Activated CD8-positive, alpha-beta memory T cell treated with anti-CD3 and anti-CD28 coated beads, Interleukin-2, amount 10 ng/mL, durations not matched to agents 7 days and 5 days (primary cell): ENCODE results near the gene EEF1E1. TPM values are rescaled to one million over a fixed set of nuclear protein-coding genes. Genes with fewer than 3 reads are reported as not detected.

Experiments used
- ATAC-seq: fragments of 150-1000 bp; cut with Tn5 transposase; one replicate; pipeline ENCODE4 v1.10.0; 2021; ENCODE audit warnings: moderate library complexity
- CTCF ChIA-PET: fragments of 350-600 bp; sonication (Branson Sonifier 250); formaldehyde crosslinking; loops from one replicate; lab custom pipeline; 2021; ENCODE audit warnings: antibody characterized with exemption; lab: Charles Lee
- DNase-seq: peaks from one replicate; pipeline ENCODE4 v3.0.0-alpha.2; 2020
- H3K27ac Mint-ChIP-seq: one replicate; pipeline ENCODE4 v1.8.0; 2021; ENCODE audit warnings: mild to moderate bottlenecking, mixed read lengths
- H3K27me3 Mint-ChIP-seq: one replicate; pipeline ENCODE4 v1.8.0; 2021; ENCODE audit warnings: mixed read lengths
- H3K36me3 Mint-ChIP-seq: one replicate; pipeline ENCODE4 v1.8.0; 2021; ENCODE audit warnings: mild to moderate bottlenecking, mixed read lengths
- H3K4me1 Mint-ChIP-seq: one replicate; pipeline ENCODE4 v1.8.0; 2021; ENCODE audit warnings: mixed read lengths
- H3K4me3 Mint-ChIP-seq: one replicate; pipeline ENCODE4 v1.8.0; 2021; ENCODE audit warnings: mild to moderate bottlenecking, moderate library complexity, mixed read lengths
- H3K9me3 Mint-ChIP-seq: one replicate; pipeline ENCODE4 v1.8.0; 2022; ENCODE audit warnings: low read depth, mixed read lengths
- total RNA-seq, 2 experiments: library from RNA; stranded (reverse); gene quantifications; one replicate each; pipeline ENCODE4 v1.2.3, GENCODE V29; 2021

EEF1E1 gene
- total RNA-seq = 10 to 100 TPM; 32.1 to 47.1 TPM

DNA sequence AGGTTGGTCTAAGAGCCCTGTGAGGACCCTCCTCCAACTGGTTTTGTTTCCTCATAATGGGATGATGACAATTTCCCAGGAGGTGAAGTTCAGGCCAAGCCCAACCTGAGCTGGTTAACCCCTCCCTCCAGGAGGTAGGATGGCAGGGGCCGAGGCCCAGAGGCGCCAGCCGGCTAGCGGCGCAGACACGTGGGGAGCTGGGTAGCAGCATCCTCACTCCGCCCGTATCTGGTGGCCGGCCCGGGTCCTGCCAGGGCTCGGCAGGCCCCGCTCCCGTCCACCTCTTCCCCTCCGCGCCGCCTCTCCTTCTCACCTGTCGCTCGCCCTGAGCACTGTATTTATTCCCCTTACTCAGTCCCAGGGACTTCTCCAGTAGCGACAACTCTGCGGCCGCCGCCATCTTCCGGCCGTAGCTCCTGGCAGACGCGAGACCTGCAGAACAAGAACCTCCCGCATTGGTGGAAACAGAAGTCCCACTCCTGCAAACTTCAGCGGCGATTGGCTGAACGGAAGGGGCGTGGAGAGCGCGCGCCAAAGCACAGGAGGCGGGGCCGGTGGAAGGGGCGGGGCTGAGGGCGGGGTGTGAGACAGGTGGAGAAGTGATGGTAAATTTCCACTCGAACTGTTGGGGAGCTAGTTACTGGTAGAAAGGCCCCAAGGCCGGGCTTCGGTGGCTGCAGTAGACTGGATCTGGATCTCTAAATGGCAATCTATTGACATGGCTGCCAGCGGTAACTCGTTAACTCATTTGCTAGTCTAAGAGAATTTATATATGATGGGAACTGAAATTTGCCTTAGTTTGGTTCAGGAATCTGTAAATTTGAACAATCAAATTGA lies at the start of gene EEF1E1:
Gene EEF1E1 (minus strand): TSS at position 427 of the 837 bp plus-strand sequence. CDS start 27 bp downstream, at position 400.
- Mint-ChIP-seq H3K27me3 (peaks cover 8% of the 10 kb centered on the region), H3K4me3 (peak within 1 kb of the TSS; percentile 96), H3K9me3 (no peaks in the 10 kb centered on the region), H3K4me1 (peaks cover 31% of the 10 kb centered on the region), H3K36me3 (peaks cover 12% of the 10 kb centered on the region), H3K27ac (peak within 1 kb of the TSS; percentile 96)
- DNase-seq (peak; percentile 98), ATAC-seq (peak; percentile 98)
- CTCF ChIA-PET = interaction anchor here (1.2 to 1.8 kb wide), 4 partner anchors 36 to 117 kb away, joined by 3 to 11 read pairs (median 6); partner anchors contain the start of gene BLOC1S5

DNA sequence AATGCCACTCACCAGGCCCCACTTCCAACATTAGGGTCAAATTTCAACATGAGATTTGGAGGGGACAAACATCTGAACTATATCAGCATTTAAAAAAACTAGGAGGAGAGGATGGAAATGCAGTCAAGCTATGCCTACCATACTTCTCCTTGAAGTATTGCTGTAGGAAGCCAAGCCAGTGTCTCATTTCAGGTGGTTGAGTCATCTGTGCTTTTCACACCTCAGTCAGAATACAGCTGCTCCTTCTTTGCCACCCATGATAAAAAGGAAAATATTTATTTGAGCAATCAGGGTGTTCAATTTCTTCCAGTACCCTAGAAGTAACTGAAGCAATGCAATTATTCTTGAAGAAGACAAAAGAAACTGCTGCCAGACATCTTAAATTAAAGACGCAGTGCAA lies 47.0 kb upstream of the EEF1E1 start:
- peaks cover 3% of the 10 kb centered on the region for H3K27me3 Mint-ChIP-seq
- ATAC-seq (no peak), DNase-seq (no peak)
- H3K4me3 Mint-ChIP-seq = no peak overlapping the region
- H3K27ac Mint-ChIP-seq = no peak overlapping the region
- no peaks in the 10 kb centered on the region for H3K4me1 Mint-ChIP-seq
- CTCF ChIA-PET = no interaction called here
- no peaks in the 10 kb centered on the region for H3K36me3 Mint-ChIP-seq
- no peaks in the 10 kb centered on the region for H3K9me3 Mint-ChIP-seq

DNA sequence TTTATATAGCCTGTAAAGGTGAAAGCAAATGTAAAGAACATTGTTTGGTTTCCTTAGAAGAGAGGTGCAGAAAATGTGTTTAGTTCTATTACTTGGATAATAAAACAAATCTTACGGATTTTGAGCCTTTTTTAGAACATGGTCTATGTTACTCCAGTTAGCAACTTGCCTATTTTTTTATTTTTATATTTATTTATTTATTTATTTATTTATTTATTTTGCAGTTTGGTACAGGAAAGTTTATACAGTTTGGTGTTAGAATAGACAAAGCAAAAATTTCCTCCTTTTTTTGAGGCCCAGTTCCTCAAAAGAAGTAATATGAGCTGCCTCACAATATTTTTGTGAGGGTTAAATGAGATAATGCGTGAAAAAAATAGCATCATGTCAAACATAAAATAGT lies 41.6 kb upstream of the EEF1E1 start:
- H3K9me3 Mint-ChIP-seq = no peaks in the 10 kb centered on the region
- H3K36me3 Mint-ChIP-seq = no peaks in the 10 kb centered on the region
- H3K4me1 Mint-ChIP-seq = no peaks in the 10 kb centered on the region
- ATAC-seq (no peak), DNase-seq (no peak)
- no peak overlapping the region for H3K27ac Mint-ChIP-seq
- CTCF ChIA-PET = no interaction called here
- H3K27me3 Mint-ChIP-seq = peaks cover 5% of the 10 kb centered on the region
- H3K4me3 Mint-ChIP-seq = no peak overlapping the region

DNA sequence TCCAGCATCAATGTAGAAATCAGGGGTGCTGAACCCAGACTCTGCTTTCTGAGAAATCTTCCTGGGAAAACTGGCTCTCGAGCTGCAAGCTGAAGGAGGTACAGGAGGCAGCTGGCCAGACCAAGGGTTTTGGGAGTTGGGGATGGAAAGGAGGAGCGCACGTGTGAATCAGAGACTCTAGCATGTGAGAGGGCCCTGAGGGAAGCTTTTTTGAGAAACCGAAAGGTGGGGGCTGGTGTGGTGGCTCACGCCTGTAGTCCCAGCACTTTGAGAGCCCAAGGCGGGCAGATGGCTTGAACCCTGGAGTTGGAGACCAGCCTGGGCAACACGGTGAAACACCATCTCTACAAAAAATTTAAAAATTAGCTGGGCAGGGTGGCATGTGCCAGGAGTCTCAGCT lies 37.1 kb upstream of the EEF1E1 start:
- H3K4me1 Mint-ChIP-seq = no peaks in the 10 kb centered on the region
- CTCF ChIA-PET = no interaction called here
- ATAC-seq = no peak
- no peak overlapping the region for H3K4me3 Mint-ChIP-seq
- no peaks in the 10 kb centered on the region for H3K9me3 Mint-ChIP-seq
- DNase-seq = no peak
- peaks cover 18% of the 10 kb centered on the region for H3K27me3 Mint-ChIP-seq
- no peak overlapping the region for H3K27ac Mint-ChIP-seq
- H3K36me3 Mint-ChIP-seq = no peaks in the 10 kb centered on the region

DNA sequence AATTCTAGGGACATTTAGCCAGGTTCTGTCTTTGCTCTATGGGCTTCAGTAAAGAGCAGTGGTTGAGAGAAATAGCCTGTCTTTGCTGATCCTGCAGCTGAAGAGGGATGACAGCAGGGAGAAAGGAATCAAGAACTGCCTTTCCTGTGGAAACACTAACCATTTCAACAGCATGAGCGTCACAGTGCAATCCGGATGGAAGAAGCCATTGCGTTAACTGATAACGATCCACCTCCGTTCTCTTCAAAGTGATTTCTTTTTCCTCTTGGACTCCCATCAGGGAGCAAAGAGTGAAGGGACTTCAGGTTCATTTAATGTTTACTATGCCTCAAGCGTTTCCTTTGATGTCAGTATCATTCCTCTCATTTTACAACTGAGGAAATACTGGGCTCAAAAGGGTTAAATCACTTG lies 35.2 kb upstream of the EEF1E1 start:
- H3K27me3 Mint-ChIP-seq = peaks cover 21% of the 10 kb centered on the region
- no peak for DNase-seq
- H3K36me3 Mint-ChIP-seq = no peaks in the 10 kb centered on the region
- no peaks in the 10 kb centered on the region for H3K4me1 Mint-ChIP-seq
- H3K9me3 Mint-ChIP-seq = no peaks in the 10 kb centered on the region
- CTCF ChIA-PET = no interaction called here
- no peak overlapping the region for H3K27ac Mint-ChIP-seq
- no peak for ATAC-seq
- H3K4me3 Mint-ChIP-seq = no peak overlapping the region

DNA sequence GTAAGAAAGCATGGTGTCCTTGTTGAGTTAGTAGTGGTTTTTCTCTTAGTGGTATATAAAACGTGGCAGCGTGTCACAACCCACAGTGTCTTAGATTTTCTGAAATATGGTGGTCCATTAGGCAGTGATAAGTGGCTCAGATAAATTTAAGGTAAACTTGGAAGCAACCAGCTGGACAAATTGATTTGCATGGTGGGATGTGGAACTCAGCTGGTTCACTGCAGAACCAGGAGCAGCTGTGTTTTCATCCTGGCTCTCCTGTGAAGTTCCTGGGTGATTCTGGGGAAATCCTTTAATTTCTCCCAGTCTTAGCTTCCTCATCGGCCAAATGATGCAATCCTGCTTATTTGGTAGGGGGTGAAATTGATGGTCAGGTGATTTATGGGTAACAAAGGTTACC lies 32.9 kb upstream of the EEF1E1 start:
- DNase-seq (no peak), ATAC-seq (no peak)
- no peaks in the 10 kb centered on the region for H3K9me3 Mint-ChIP-seq
- CTCF ChIA-PET = no interaction called here
- no peaks in the 10 kb centered on the region for H3K36me3 Mint-ChIP-seq
- H3K4me3 Mint-ChIP-seq = no peak overlapping the region
- no peak overlapping the region for H3K27ac Mint-ChIP-seq
- no peaks in the 10 kb centered on the region for H3K4me1 Mint-ChIP-seq
- peaks cover 25% of the 10 kb centered on the region for H3K27me3 Mint-ChIP-seq

DNA sequence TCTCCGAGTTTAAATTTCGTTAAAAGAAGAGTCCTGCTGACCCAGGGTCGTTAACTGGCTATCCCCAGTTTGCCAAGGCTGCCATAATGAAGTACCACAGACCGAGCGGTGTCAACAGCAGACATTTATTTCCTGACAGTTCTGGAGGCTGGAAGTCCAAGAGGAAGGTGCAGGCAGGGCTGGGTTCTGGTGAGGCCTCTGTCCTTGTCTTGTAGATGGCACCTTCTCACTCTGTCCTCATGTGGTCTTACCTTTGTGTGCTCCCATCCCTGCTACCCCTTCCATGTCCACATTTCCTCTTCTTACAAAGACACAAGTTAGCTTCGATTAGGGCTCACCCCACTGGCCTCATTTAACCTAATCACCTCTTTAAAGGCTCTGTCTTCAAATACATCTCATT lies 29.8 kb upstream of the EEF1E1 start:
- Mint-ChIP-seq H3K4me1 (no peaks in the 10 kb centered on the region), H3K4me3 (no peak overlapping the region), H3K27ac (no peak overlapping the region), H3K9me3 (no peaks in the 10 kb centered on the region), H3K36me3 (no peaks in the 10 kb centered on the region), H3K27me3 (peaks cover 19% of the 10 kb centered on the region)
- CTCF ChIA-PET = interaction anchor here (3.1 kb wide), 1 partner anchor 87 kb away, joined by 37 read pairs; no protein-coding TSS in a partner anchor
- no peak for DNase-seq
- ATAC-seq = no peak

DNA sequence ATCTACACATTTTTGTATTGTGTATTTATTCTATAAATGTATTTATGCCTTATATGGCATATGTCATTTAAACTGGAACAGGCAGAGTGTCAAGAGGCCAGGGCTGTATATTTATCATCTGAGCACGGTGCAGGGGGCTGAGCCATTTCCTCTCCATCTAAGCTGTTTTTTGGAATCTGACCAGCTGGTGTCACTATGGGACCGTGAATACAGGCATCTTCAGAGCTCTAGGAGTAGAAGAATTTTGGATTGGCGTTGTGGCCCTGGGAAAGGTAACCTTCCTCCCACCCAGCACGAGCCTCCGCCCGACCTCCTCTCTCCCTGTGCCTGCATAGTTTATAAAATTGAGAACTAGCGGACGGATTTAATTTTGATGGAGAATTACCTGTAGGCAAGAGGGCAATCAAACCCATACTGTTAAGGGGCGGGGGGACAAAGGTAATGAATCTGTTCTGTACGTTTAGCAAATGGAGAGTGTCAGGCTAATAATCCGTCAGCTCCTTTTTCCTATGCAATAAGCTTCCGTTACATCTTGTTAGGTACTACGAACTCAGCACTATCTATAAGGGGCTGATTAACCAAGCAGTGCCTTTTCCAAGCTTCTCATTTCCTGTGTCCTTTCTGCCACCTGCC lies 29.0 kb upstream of the EEF1E1 start:
- Mint-ChIP-seq H3K4me3 (no peak overlapping the region), H3K27ac (no peak overlapping the region), H3K4me1 (no peaks in the 10 kb centered on the region), H3K9me3 (no peaks in the 10 kb centered on the region), H3K27me3 (peaks cover 16% of the 10 kb centered on the region), H3K36me3 (no peaks in the 10 kb centered on the region)
- ATAC-seq (no peak), DNase-seq (peak; percentile 45)
- CTCF ChIA-PET = interaction anchor here (0.6 to 3.1 kb wide), 5 partner anchors 11 to 219 kb away, joined by 3 to 37 read pairs (median 3); no protein-coding TSS in a partner anchor

DNA sequence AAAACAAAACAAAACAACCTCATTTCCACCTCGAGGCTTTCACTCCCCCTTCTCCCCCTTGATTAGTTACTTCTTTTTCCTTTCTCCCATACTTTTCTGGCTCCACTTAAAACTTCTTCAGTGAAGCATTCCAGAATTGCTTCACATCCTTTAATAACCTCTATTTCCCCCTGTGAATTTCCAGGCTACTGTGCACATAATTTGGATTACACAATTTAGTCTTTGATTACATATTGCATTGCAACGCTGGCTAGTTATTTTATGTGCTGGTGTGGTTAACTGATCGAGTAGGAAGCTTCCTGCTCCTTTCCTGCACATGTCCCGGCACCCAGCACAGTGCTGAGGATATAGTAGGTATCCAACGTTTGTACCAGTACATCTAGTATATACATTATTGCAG lies 28.1 kb upstream of the EEF1E1 start:
- H3K27ac Mint-ChIP-seq = no peak overlapping the region
- H3K36me3 Mint-ChIP-seq = no peaks in the 10 kb centered on the region
- no peaks in the 10 kb centered on the region for H3K4me1 Mint-ChIP-seq
- H3K9me3 Mint-ChIP-seq = no peaks in the 10 kb centered on the region
- ATAC-seq (no peak), DNase-seq (no peak)
- peaks cover 11% of the 10 kb centered on the region for H3K27me3 Mint-ChIP-seq
- CTCF ChIA-PET = interaction anchor here (3.1 kb wide), 1 partner anchor 89 kb away, joined by 37 read pairs; no protein-coding TSS in a partner anchor
- H3K4me3 Mint-ChIP-seq = no peak overlapping the region

DNA sequence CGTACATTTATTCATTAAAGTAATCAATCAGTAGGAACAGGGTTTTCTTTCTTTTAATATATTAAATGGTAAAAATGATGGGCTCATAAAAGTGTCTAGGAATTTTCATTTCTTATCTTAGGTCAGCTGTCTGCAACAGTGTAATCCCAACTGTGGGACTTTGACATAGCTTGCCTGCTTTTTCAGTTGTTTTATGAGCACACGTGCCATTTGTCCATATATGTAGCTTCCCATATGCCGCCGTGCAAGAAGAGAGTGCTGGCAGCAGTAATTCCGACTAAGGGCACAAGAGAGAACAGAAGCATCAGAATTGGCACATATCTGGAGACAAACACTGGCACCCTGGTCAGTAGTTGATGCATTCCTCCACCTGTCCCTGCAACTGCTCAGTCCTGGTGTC lies 20.9 kb upstream of the EEF1E1 start:
- CTCF ChIA-PET = no interaction called here
- H3K4me1 Mint-ChIP-seq = no peaks in the 10 kb centered on the region
- no peak for DNase-seq
- no peak overlapping the region for H3K4me3 Mint-ChIP-seq
- no peak overlapping the region for H3K27ac Mint-ChIP-seq
- H3K9me3 Mint-ChIP-seq = no peaks in the 10 kb centered on the region
- peaks cover 22% of the 10 kb centered on the region for H3K27me3 Mint-ChIP-seq
- ATAC-seq = no peak
- H3K36me3 Mint-ChIP-seq = no peaks in the 10 kb centered on the region

DNA sequence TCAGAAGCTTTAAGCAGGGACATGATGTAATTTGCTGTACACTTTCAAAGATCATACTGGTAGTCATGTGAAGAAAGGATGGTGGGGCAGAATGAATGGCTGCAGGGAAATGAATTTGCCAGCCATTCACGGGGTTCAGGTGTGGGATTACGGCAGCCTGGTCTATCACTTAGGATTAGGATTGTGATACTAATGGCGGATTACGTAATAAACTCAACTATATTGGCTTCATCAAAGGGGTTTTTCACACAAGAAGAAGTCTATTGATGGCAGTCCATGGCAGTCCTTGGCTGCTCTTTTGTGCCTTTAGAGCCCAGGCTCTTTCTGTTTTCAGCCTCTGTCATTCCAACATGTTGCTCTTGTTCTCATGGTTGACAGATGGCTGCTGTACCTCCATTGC lies 12.6 kb upstream of the EEF1E1 start:
- Mint-ChIP-seq H3K9me3 (no peaks in the 10 kb centered on the region), H3K27ac (no peak overlapping the region), H3K27me3 (peaks cover 10% of the 10 kb centered on the region), H3K4me3 (no peak overlapping the region), H3K36me3 (no peaks in the 10 kb centered on the region), H3K4me1 (no peaks in the 10 kb centered on the region)
- ATAC-seq = no peak
- CTCF ChIA-PET = no interaction called here
- no peak for DNase-seq

DNA sequence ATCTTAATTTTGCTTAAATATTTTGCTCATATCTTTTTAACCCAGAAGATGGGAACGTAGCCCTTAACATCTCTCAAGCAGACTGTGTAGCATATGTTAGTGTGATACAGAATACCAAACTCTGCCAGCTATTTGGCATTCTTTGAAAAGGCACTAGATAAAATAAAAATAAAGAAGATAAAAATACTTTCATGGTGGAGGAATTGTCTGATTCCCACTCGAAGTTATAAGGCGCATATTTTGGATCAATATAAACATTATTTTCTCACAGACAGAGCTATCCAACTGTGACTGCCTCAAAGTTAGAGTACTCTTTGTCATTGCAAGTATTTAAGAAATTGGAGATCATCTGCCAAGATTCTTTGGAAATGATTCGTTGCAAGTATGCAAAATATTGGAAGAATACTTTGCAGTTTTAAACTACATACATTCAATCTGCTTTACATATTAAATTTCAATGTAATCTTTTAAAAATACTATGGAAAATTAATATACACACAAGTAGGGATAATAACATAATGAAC lies 10.8 kb upstream of the EEF1E1 start:
- H3K9me3 Mint-ChIP-seq = no peaks in the 10 kb centered on the region
- H3K4me1 Mint-ChIP-seq = peaks cover 1% of the 10 kb centered on the region
- no peaks in the 10 kb centered on the region for H3K36me3 Mint-ChIP-seq
- H3K27me3 Mint-ChIP-seq = peaks cover 19% of the 10 kb centered on the region
- no peak overlapping the region for H3K27ac Mint-ChIP-seq
- CTCF ChIA-PET = no interaction called here
- DNase-seq (no peak), ATAC-seq (no peak)
- no peak overlapping the region for H3K4me3 Mint-ChIP-seq

DNA sequence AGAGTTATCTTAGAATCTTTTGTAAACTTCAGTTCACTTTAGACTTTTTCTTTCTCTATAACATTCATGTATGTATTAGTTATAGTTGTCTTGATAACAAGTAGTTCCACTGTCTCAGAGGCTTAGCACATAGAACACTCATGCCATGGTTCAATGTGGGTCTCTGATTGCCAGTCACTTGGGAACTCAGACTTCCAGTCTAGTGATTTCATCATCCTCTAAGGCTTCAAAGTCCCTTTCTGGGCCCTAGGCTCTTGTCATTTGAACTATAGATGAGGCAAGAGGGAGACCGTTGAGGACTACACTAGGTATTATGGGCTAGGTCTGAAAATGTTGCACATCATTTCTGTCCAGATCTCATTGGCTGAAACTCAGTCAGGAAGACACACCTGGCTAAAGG lies 8.4 kb upstream of the EEF1E1 start:
- DNase-seq (no peak), ATAC-seq (no peak)
- H3K4me1 Mint-ChIP-seq = peaks cover 2% of the 10 kb centered on the region
- CTCF ChIA-PET = no interaction called here
- H3K9me3 Mint-ChIP-seq = no peaks in the 10 kb centered on the region
- no peaks in the 10 kb centered on the region for H3K36me3 Mint-ChIP-seq
- H3K27ac Mint-ChIP-seq = no peak overlapping the region
- H3K4me3 Mint-ChIP-seq = no peak overlapping the region
- H3K27me3 Mint-ChIP-seq = peaks cover 26% of the 10 kb centered on the region
